ENCODE data around the gene NOTCH2. TPM values are rescaled to one million over a fixed set of nuclear protein-coding genes. Genes with fewer than 3 reads are reported as not detected.

The NOTCH2 gene
- total RNA-seq, 2 donors from 2014 or later = 126 to 151 TPM

- DNase-seq (ENCODE audit: low spot score) = no peak
- intact Hi-C loops (cut with DNase I) = no loop called here
Measured at GRCh38 chr1:119865627-119866026, 203.8 kb downstream of the NOTCH2 start.

- no peak for DNase-seq (ENCODE audit: low spot score)
- intact Hi-C loops (cut with DNase I) = no loop called here
Measured at GRCh38 chr1:119862276-119862675, 207.2 kb downstream of the NOTCH2 start.

Other genes with a start within 250 kb of the NOTCH2 start
- gene ADAM30, start 173.1 kb downstream of the NOTCH2 start, total RNA-seq = not detected
- 10 to 100 TPM; 30.9 to 34.9 TPM for gene SEC22B, start 106.9 kb upstream of the NOTCH2 start, total RNA-seq

All from posterior vena cava (tissue), 2 donors.